Coronary artery (tissue), 2 donors: Measurements from ENCODE around the gene SPSB1.

ENCODE experiments used
- DNase-seq: peaks from one replicate; pipeline ENCODE4 v3.0.0-alpha.2; 2017; ENCODE audit warnings: low spot score
- H3K27ac ChIP-seq, 2 donors: fragments of 200-600 bp; sonication (generic); one replicate each; pipeline ENCODE4 v1.5.1; 2016 to 2019
- H3K4me3 ChIP-seq: fragments of 200-600 bp; sonication (generic); 2 replicates; pipeline ENCODE4 v1.5.1; 2016; ENCODE audit warnings: mild to moderate bottlenecking, moderate library complexity
- TF ChIP-seq, protein P1 (sequence below): fragments of 200-600 bp; sonication (generic); IDR thresholded peaks from one replicate; pipeline ENCODE4 v1.5.1; 2019; ENCODE audit warnings: antibody characterized with exemption

SPSB1 gene

DNA sequence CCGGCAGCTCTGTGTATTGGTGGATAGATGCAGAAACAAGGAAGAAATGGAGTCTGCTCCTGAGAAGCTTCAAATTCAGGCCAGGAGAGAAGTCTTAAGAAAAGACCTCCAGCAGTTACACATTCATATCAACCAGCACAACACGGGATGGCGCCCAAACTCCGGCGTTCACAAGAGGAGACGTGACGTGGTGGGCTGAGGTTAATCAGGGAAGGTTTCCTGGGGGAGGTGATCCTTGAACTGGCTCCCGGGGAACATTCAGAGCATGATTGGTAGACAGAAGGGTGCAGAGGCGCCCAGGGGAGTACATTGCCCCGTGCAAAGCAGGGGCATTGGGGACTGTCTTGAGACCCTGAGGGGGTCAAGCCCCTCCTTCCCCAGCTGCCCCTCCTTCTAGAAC is 27.7 kb upstream of the SPSB1 start:
- TF ChIP-seq, protein P1, sequence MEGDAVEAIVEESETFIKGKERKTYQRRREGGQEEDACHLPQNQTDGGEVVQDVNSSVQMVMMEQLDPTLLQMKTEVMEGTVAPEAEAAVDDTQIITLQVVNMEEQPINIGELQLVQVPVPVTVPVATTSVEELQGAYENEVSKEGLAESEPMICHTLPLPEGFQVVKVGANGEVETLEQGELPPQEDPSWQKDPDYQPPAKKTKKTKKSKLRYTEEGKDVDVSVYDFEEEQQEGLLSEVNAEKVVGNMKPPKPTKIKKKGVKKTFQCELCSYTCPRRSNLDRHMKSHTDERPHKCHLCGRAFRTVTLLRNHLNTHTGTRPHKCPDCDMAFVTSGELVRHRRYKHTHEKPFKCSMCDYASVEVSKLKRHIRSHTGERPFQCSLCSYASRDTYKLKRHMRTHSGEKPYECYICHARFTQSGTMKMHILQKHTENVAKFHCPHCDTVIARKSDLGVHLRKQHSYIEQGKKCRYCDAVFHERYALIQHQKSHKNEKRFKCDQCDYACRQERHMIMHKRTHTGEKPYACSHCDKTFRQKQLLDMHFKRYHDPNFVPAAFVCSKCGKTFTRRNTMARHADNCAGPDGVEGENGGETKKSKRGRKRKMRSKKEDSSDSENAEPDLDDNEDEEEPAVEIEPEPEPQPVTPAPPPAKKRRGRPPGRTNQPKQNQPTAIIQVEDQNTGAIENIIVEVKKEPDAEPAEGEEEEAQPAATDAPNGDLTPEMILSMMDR, result no peak
- no peak overlapping the region for H3K4me3 ChIP-seq
- no peak for DNase-seq
- H3K27ac ChIP-seq, result no peak overlapping the region

- no peak for DNase-seq
- H3K4me3 ChIP-seq, result no peak overlapping the region
- TF ChIP-seq, protein P1, result no peak
- H3K27ac ChIP-seq, result no peak overlapping the region
Measured at GRCh38 chr1:9265968-9266367, 26.7 kb upstream of the SPSB1 start.

- H3K27ac ChIP-seq, result peak overlapping the region in 1 of 2 donors; percentile 9
- TF ChIP-seq, protein P1, result no peak
- no peak overlapping the region for H3K4me3 ChIP-seq
- no peak for DNase-seq
Measured at GRCh38 chr1:9267352-9267686, 25.4 kb upstream of the SPSB1 start.

DNA sequence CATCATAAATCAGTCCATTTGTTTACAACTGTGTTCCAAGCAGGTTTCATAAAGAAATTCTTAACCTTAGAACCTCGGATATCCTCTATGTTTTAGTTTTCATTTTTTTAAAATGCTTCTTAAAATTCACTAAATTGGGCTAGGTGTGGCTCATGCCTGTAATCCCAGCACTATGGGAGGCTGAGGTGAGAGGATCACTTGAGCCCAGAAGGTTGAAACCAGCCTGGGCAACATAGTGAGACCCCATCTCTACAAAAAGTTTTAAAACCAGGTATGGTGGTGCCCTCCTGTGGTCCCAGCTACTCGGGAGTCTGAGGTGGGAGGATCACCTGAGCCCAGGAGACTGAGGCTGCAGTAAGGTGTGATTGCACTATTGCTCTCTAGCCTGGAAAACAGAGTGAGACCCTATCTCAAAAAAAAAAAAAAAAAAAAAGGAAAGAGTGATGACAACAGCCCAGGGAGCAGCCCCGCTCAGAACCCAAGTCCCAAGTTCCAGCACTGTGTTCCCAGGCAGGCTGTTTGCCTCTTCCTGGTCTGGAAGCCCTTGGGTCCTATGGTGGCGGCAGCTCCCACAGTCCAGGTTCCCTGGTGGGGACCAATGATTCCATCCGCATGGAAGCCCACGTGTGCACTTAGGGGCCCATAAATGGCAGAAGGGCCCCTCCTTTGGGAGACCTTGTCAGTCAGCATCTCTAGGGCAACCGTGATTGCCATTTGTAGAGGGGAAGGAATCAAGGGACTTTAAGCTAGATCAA is 24.7 kb upstream of the SPSB1 start:
- TF ChIP-seq, protein P1, result no peak
- H3K27ac ChIP-seq, result no peak overlapping the region
- no peak overlapping the region for H3K4me3 ChIP-seq
- no peak for DNase-seq

- TF ChIP-seq, protein P1, result no peak
- H3K27ac ChIP-seq, result no peak overlapping the region
- DNase-seq, result no peak
- no peak overlapping the region for H3K4me3 ChIP-seq
Measured at GRCh38 chr1:9269078-9269501, 23.6 kb upstream of the SPSB1 start.

GRCh38 chr1:9269721-9270120 is 23.0 kb upstream of the SPSB1 start:
- Histone ChIP-seq H3K4me3 (no peak overlapping the region), H3K27ac (no peak overlapping the region)
- no peak for DNase-seq
- TF ChIP-seq, protein P1, result no peak

- Histone ChIP-seq H3K27ac (no peak overlapping the region), H3K4me3 (no peak overlapping the region)
- TF ChIP-seq, protein P1, result no peak
- DNase-seq, result no peak
Measured at GRCh38 chr1:9270290-9270883, 22.3 kb upstream of the SPSB1 start.
